ENCODE data around the gene ADGRB3. TPM values are rescaled to one million over a fixed set of nuclear protein-coding genes. Genes with fewer than 3 reads are reported as not detected.

ADGRB3 gene
- total and polyA plus RNA-seq, 10 donors: 0.09 to 4.1 (median 1.1) TPM

- 70 to 87% (median 76%) methylated on average over 3 of the region's 3 CpGs for WGBS, 5 donors
- intact Hi-C loops (cut with DNase I; ENCODE audit: low total_unique reads): no loop called here
Measured at GRCh38 chr6:68710916-68711315, 75.8 kb downstream of the ADGRB3 start.

DNA sequence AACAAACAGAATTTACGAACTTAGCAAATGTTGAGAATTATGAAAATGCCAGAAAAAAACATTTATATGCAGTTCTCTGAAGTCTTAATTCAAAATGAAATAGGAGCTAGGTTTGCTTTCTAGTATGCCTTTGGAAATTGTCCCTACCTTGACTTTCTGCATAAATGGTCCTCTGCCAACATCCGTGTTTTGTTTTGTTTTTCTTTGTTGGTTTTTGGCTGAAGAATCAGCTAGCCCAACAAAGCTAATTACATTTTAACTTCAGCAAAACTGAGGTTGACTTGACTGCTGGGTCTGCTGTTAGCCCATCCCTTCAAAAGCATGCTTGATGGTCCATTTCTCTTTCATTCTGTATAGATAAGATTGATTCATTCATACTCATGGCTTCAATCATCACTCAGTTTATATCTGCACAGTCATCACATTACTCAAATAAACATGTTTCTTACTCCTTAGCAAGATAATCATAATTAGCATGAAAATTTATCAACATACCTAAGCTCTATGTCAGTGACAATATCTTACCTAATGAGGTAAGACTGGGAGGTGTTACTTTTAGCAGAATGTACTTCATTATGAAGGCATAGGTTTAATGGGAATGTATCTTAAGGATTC, 76.4 kb downstream of the ADGRB3 start:
- WGBS, 5 donors: 79 to 94% (median 82%) methylated on average over 2 of the region's 2 CpGs

More at GRCh38 chr6:68710916-68711315, 75.8 kb downstream of the ADGRB3 start:
- Histone ChIP-seq H3K4me3 (no peak overlapping the region), H3K4me1 (no peaks in the 10 kb centered on the region), H3K9me3 (no peaks in the 10 kb centered on the region), H3K36me3 (no peaks in the 10 kb centered on the region), H3K27ac (no peak overlapping the region), H3K27me3 (replicated peaks in 1 of 7) (no peaks in the 10 kb centered on the region)
- no peak for DNase-seq
- no peak for TF ChIP-seq POLR2AphosphoS5 (IDR thresholded peaks at IDR 0.05)
- TF ChIP-seq POLR2A (IDR thresholded peaks at IDR 0.05): no peak
- no peak for TF ChIP-seq CTCF (IDR thresholded peaks at IDR 0.05 in 8 of 11, conservative IDR thresholded peaks at IDR 0.05 in 3 of 11)

GRCh38 chr6:68716620-68717019, 81.5 kb downstream of the ADGRB3 start:
- Histone ChIP-seq H3K36me3 (no peaks in the 10 kb centered on the region), H3K27ac (no peak overlapping the region), H3K4me1 (no peaks in the 10 kb centered on the region), H3K27me3 (replicated peaks in 1 of 7) (no peaks in the 10 kb centered on the region), H3K9me3 (no peaks in the 10 kb centered on the region), H3K4me3 (no peak overlapping the region)
- TF ChIP-seq CTCF (IDR thresholded peaks at IDR 0.05 in 8 of 11, conservative IDR thresholded peaks at IDR 0.05 in 3 of 11) (no peak), POLR2AphosphoS5 (IDR thresholded peaks at IDR 0.05) (no peak), POLR2A (IDR thresholded peaks at IDR 0.05) (no peak)
- no peak for DNase-seq
- intact Hi-C loops (cut with DNase I; ENCODE audit: low total_unique reads): no loop called here
- 39 to 68% (median 62%) methylated on average over 2 of the region's 2 CpGs for WGBS, 5 donors

More for the DNA sequence above, 76.4 kb downstream of the ADGRB3 start:
- TF ChIP-seq CTCF (IDR thresholded peaks at IDR 0.05 in 8 of 11, conservative IDR thresholded peaks at IDR 0.05 in 3 of 11) (no peak), POLR2A (IDR thresholded peaks at IDR 0.05) (no peak), POLR2AphosphoS5 (IDR thresholded peaks at IDR 0.05) (no peak)
- Histone ChIP-seq H3K9me3 (no peaks in the 10 kb centered on the region), H3K27ac (no peak overlapping the region), H3K36me3 (no peaks in the 10 kb centered on the region), H3K27me3 (replicated peaks in 1 of 7) (no peaks in the 10 kb centered on the region), H3K4me3 (no peak overlapping the region), H3K4me1 (no peaks in the 10 kb centered on the region)
- intact Hi-C loops (cut with DNase I; ENCODE audit: low total_unique reads): no loop called here
- no peak for DNase-seq

DNA sequence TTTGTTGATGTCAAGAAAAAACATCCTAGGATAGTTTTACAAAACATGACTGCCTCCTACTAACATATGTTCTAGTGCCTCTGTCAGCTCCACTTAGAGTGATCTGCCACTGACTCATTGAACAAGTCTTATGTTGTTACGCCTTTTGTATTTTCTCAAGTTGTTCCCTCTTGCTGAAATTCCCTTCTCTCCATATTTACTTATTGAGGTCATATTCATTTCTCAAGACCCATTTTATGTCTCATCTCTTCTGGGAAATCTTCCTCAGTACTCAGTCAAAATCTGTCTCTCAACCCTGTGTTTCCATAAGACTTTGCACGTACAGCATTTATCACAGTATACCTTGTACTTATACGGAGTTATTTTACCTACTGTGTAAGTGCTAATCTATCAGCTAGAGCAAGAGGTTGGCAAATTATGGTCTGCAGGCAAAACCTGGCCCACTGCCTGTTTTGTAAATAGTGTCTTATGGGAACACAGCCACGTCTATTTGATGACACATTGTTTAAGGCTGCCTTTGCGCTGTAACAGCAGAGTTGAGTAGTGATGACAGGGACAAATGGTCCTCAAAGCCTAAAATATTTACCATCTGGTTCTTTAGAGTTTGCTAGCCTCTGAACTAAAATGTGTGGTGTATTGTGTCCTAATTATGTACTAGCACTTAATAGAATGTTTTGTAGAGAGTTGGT, 83.4 kb downstream of the ADGRB3 start:
- TF ChIP-seq POLR2A (IDR thresholded peaks at IDR 0.05): no peak
- no peak for TF ChIP-seq POLR2AphosphoS5 (IDR thresholded peaks at IDR 0.05)
- no peak for TF ChIP-seq CTCF (IDR thresholded peaks at IDR 0.05 in 8 of 11, conservative IDR thresholded peaks at IDR 0.05 in 3 of 11)
- no peaks in the 10 kb centered on the region for H3K9me3 ChIP-seq
- 72 to 83% (median 81%) methylated on average over 5 of the region's 5 CpGs for WGBS, 5 donors

More for the DNA sequence above, 83.4 kb downstream of the ADGRB3 start:
- Histone ChIP-seq H3K27me3 (replicated peaks in 1 of 7) (no peaks in the 10 kb centered on the region), H3K27ac (peak overlapping the region in 1 of 8 donors; percentile 24), H3K4me1 (no peaks in the 10 kb centered on the region), H3K4me3 (no peak overlapping the region), H3K36me3 (no peaks in the 10 kb centered on the region)
- intact Hi-C loops (cut with DNase I; ENCODE audit: low total_unique reads): no loop called here
- no peak for DNase-seq

Data from spleen (tissue), 11 donors.